8988T (cell line): Measurements from ENCODE around the gene CSTPP1.
A peak's percentile ranks its signal among the peaks of the same experiment; 100 is the strongest.

Experiments
- DNase-seq: peaks from one replicate; pipeline ENCODE4 v3.0.0; 2011

CSTPP1 gene

GRCh38 chr11:46936138-46937110, at the start of gene CSTPP1:
CSTPP1 (plus strand) TSS chr11:46936761; CDS start chr11:46936806, 45 bp downstream.
- peak; percentile 94 for DNase-seq

- DNase-seq: no peak
Measured at GRCh38 chr11:46888636-46889035, 47.9 kb upstream of the CSTPP1 start.

GRCh38 chr11:46889251-46889650, 47.3 kb upstream of the CSTPP1 start:
- DNase-seq: no peak

- peak; percentile 73 for DNase-seq
Measured at GRCh38 chr11:46889689-46890475, 46.7 kb upstream of the CSTPP1 start.

- DNase-seq: no peak
Measured at GRCh38 chr11:46890665-46891064, 45.9 kb upstream of the CSTPP1 start.

- no peak for DNase-seq
Measured at GRCh38 chr11:46892109-46892508, 44.5 kb upstream of the CSTPP1 start.

GRCh38 chr11:46892838-46893237, 43.7 kb upstream of the CSTPP1 start:
- DNase-seq: no peak

- no peak for DNase-seq
Measured at GRCh38 chr11:46894506-46894905, 42.1 kb upstream of the CSTPP1 start.

- no peak for DNase-seq
Measured at GRCh38 chr11:46894961-46895360, 41.6 kb upstream of the CSTPP1 start.

GRCh38 chr11:46895821-46896220, 40.7 kb upstream of the CSTPP1 start:
- DNase-seq: no peak

GRCh38 chr11:46896719-46897406, 39.7 kb upstream of the CSTPP1 start:
- DNase-seq: peak; percentile 82

- no peak for DNase-seq
Measured at GRCh38 chr11:46898396-46899095, 38.0 kb upstream of the CSTPP1 start.

GRCh38 chr11:46899501-46900025, 37.0 kb upstream of the CSTPP1 start:
- DNase-seq: no peak

- no peak for DNase-seq
Measured at GRCh38 chr11:46900091-46900746, 36.3 kb upstream of the CSTPP1 start.

- DNase-seq: no peak
Measured at GRCh38 chr11:46901156-46901555, 35.4 kb upstream of the CSTPP1 start.

GRCh38 chr11:46902694-46903093, 33.9 kb upstream of the CSTPP1 start:
- DNase-seq: no peak

- DNase-seq: no peak
Measured at GRCh38 chr11:46903846-46904245, 32.7 kb upstream of the CSTPP1 start.

GRCh38 chr11:46905806-46906205, 30.8 kb upstream of the CSTPP1 start:
- no peak for DNase-seq

- DNase-seq: no peak
Measured at GRCh38 chr11:46906609-46907041, 29.9 kb upstream of the CSTPP1 start.

- DNase-seq: no peak
Measured at GRCh38 chr11:46907606-46908005, 29.0 kb upstream of the CSTPP1 start.

- no peak for DNase-seq
Measured at GRCh38 chr11:46912526-46913150, 23.9 kb upstream of the CSTPP1 start.
